ENCODE results near the gene KCNA5.

The KCNA5 gene

GRCh38 chr12:5087831-5088554 lies 44.3 kb downstream of the KCNA5 start:
- DNase-seq: no peak
- in situ Hi-C loops (cut with HindIII; ENCODE audit: low pct_ligation_motif_present, low pct_unique_long_range_greater_than_20kb, low sequenced_read_pairs): no loop called here

DNA sequence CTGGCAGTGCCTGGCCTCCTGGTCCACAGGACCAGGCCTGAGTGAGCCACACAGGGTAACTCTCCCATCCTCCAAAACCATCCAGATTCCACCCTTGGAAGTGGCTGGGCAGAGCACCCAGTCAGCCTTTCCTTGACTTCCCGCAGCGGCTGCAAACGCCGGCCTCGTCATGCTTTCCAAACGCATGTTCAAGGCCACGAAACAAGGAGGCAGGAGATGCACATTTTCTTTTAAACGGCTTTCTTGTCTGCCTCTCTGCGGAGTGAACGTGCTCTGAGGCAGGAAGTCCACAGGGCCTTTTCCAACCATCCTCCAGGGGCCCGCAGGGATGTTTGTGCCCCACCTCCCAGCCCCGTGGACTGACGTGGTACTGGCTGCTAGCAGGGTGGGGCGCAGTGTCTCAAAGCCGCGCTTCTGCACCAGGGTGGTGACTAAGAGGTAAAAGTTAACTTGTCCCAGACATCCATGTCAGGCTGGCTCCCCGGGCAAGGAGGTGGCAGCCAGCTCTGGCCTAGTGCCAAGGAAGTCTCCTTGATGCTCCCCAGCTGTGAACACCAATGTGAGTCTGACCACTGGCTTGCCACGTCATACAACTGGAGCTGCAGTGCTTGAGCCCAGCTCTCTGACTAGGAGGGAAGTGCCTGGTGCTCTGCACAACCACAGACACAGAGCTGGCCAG lies 45.0 kb downstream of the KCNA5 start:
- in situ Hi-C loops (cut with HindIII; ENCODE audit: low pct_ligation_motif_present, low pct_unique_long_range_greater_than_20kb, low sequenced_read_pairs): no loop called here
- no peak for DNase-seq

- no peak for DNase-seq
- in situ Hi-C loops (cut with HindIII; ENCODE audit: low pct_ligation_motif_present, low pct_unique_long_range_greater_than_20kb, low sequenced_read_pairs): no loop called here
Measured at GRCh38 chr12:5094551-5094950, 50.9 kb downstream of the KCNA5 start.

- in situ Hi-C loops (cut with HindIII; ENCODE audit: low pct_ligation_motif_present, low pct_unique_long_range_greater_than_20kb, low sequenced_read_pairs): no loop called here
- no peak for DNase-seq
Measured at GRCh38 chr12:5094986-5095385, 51.3 kb downstream of the KCNA5 start.

All from ACHN (cell line).